ENCODE results near the gene ANXA6. TPM values are rescaled to one million over a fixed set of nuclear protein-coding genes. Genes with fewer than 3 reads are reported as not detected.

The ANXA6 gene
- total and polyA plus RNA-seq, 2 of the 4 experiments (the other 2 are of a cell fraction): 355 to 610 TPM

DNA sequence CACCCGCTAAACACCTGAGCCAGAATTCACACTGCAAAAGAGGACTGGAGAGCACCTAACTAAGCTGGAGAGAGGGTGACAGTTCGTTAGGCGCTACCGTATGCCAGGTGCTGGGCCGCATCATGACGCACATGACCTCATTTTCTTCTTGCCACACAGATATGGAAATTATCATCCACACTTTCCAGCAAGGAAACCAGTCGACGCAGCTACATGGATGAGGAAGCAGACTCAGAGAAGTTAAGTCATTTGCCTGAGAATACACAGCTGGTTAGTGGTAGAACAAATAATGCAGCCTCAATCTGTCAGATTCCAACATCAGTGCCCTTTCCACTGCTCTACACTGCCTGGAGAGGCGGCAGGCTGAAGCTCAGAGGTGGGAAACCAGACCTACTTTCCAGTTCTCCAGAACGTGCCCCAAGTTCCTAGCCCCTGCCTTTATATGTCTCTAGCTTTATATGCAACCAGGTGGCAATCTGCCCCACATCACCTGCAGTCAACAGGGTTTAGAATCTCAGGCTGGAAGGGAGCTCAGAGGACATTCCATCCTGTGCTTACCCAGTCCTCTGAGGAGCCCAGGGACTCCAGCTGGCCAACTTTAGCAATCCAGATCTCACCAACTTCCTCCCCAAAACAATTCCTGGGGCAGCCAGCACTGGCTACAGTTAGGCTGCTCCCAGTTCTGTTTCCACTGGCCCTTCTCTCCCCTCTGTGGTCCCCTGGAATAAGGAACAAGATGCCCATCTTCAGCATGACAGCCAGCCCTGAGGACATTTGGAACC is 85.5 kb downstream of the ANXA6 start:
- no peak overlapping the region for H3K4me3 ChIP-seq (ENCODE audit: insufficient read depth, low read depth, low read length)
- no peak for DNase-seq
- dilution Hi-C loops (cut with HindIII; ENCODE audit: low sequenced_read_pairs, unreplicated experiment) (no loop called here), in situ Hi-C loops (cut with MboI; ENCODE audit: low sequenced_read_pairs) (no loop called here), intact Hi-C loops (cut with micrococcal nuclease) (no loop called here)
- H3K23ac ChIP-seq (ENCODE audit: low read depth, low read length): peak overlapping the region; percentile 74
- H2BK15ac ChIP-seq (ENCODE audit: low read depth, low read length): peak overlapping the region; percentile 92
- H2AK9ac ChIP-seq (replicated peaks; ENCODE audit: low read depth, low read length, poor library complexity): peak overlapping the region; percentile 45
- peak overlapping the region; percentile 35 for H2AFZ ChIP-seq (replicated peaks; ENCODE audit: low read length, poor library complexity)
- POLR2A ChIA-PET (ENCODE audit: unreplicated experiment): interaction anchor here (0.5 kb wide), 1 partner anchor 144 kb away, joined by 6 read pairs; no protein-coding TSS in a partner anchor
- peaks cover 7% of the 10 kb centered on the region for H3K36me3 ChIP-seq (ENCODE audit: control insufficient read depth, insufficient read depth, low read length)
- H3K4me2 ChIP-seq (ENCODE audit: low read depth, low read length): no peak overlapping the region
- H4K20me1 ChIP-seq (ENCODE audit: insufficient read depth, low read length): peaks cover 58% of the 10 kb centered on the region
- H3K9me3 ChIP-seq (ENCODE audit: control insufficient read depth, insufficient read depth, low read length): no peaks in the 10 kb centered on the region
- no peaks in the 10 kb centered on the region for H3K27me3 ChIP-seq (ENCODE audit: control insufficient read depth, insufficient read depth, low read length)
- peak overlapping the region; percentile 16 for H3K27ac ChIP-seq (ENCODE audit: insufficient read depth, low read length)
- H3K4ac ChIP-seq (ENCODE audit: low read depth, low read length): peak overlapping the region; percentile 94
- H3K9me1 ChIP-seq (ENCODE audit: insufficient read depth, low read length): peaks cover 62% of the 10 kb centered on the region
- BruUV-seq (replicated peaks): no TSS peak
- peak overlapping the region; percentile 24; the same call in 1 of the 2 replicates for H3K18ac ChIP-seq (ENCODE audit: low read depth, low read length)
- peaks cover 45 to 93% of the 10 kb centered on the region in 2 experiments for H3K79me1 ChIP-seq (ENCODE audit: low read depth in 1 of 2, low read length in 2 of 2)
- CTCF ChIA-PET: interaction anchor here (0.9 to 2.4 kb wide), 2 partner anchors 21 to 54 kb away, joined by 4 to 8 read pairs; no protein-coding TSS in a partner anchor
- peak overlapping the region; percentile 97 for H2AK5ac ChIP-seq (ENCODE audit: low read depth, low read length)
- H4K8ac ChIP-seq (ENCODE audit: low read depth in 2 of 2, low read length in 2 of 2): peak overlapping the region; percentile 29 to 63
- H3K9ac ChIP-seq (ENCODE audit: low read depth, low read length): peak overlapping the region; percentile 9; the same call in 1 of the 2 replicates
- H3K56ac ChIP-seq (ENCODE audit: extremely low read depth, insufficient read depth, low read length): peak overlapping the region; percentile 36; the same call in 1 of the 2 replicates
- H4K5ac ChIP-seq (ENCODE audit: low read depth, low read length): peak overlapping the region; percentile 19; the same call in 1 of the 2 replicates
- H4K91ac ChIP-seq (ENCODE audit: insufficient read depth, low read depth, low read length): peak overlapping the region; percentile 88
- H3K14ac ChIP-seq (replicated peaks; ENCODE audit: low read depth, low read length): peak overlapping the region; percentile 79
- peak overlapping the region; percentile 95 for H2BK20ac ChIP-seq (ENCODE audit: low read depth, low read length)
- WGBS, 2 experiments (ENCODE audit: extremely low coverage in 2 of 2, insufficient read length in 1 of 2): 98% methylated on average over 8 of the region's 10 CpGs; no CpG with 5 or more reads in 1 of the 2 experiments
- ATAC-seq (ENCODE audit: low read depth): peak; percentile 60
- H3K4me1 ChIP-seq (ENCODE audit: control insufficient read depth, insufficient read depth, low read length): peaks cover 44% of the 10 kb centered on the region
- peak overlapping the region; percentile 94 for H2BK120ac ChIP-seq (ENCODE audit: low read depth, low read length)
- H2BK5ac ChIP-seq (ENCODE audit: low read depth, low read length, poor library complexity, severe bottlenecking): peak overlapping the region; percentile 81
- no peak for TF ChIP-seq RAD21 (IDR thresholded peaks at IDR 0.05; ENCODE audit: low read length)
- no peak for TF ChIP-seq MAFK (IDR thresholded peaks at IDR 0.05; ENCODE audit: low read depth, low read length)
- no peak for TF ChIP-seq CEBPB (IDR thresholded peaks at IDR 0.05; ENCODE audit: low read depth, low read length)
- no peak for TF ChIP-seq BHLHE40 (IDR thresholded peaks at IDR 0.05; ENCODE audit: low read depth, low read length)
- no peak for TF ChIP-seq RCOR1 (IDR thresholded peaks at IDR 0.05; ENCODE audit: insufficient replicate concordance, low read length)
- TF ChIP-seq SMC3 (IDR thresholded peaks at IDR 0.05; ENCODE audit: low read depth, low read length): no peak
- TF ChIP-seq, protein P1, sequence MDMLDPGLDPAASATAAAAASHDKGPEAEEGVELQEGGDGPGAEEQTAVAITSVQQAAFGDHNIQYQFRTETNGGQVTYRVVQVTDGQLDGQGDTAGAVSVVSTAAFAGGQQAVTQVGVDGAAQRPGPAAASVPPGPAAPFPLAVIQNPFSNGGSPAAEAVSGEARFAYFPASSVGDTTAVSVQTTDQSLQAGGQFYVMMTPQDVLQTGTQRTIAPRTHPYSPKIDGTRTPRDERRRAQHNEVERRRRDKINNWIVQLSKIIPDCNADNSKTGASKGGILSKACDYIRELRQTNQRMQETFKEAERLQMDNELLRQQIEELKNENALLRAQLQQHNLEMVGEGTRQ (IDR thresholded peaks at IDR 0.05; ENCODE audit: low read depth, low read length): no peak
- no peak for TF ChIP-seq CTCF (conservative IDR thresholded peaks at IDR 0.05; ENCODE audit: low read depth, low read length)
- no peak for TF ChIP-seq CHD1 (IDR thresholded peaks at IDR 0.05; ENCODE audit: low read depth, low read length)
- TF ChIP-seq, protein P2, sequence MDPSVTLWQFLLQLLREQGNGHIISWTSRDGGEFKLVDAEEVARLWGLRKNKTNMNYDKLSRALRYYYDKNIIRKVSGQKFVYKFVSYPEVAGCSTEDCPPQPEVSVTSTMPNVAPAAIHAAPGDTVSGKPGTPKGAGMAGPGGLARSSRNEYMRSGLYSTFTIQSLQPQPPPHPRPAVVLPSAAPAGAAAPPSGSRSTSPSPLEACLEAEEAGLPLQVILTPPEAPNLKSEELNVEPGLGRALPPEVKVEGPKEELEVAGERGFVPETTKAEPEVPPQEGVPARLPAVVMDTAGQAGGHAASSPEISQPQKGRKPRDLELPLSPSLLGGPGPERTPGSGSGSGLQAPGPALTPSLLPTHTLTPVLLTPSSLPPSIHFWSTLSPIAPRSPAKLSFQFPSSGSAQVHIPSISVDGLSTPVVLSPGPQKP (IDR thresholded peaks at IDR 0.05; ENCODE audit: borderline replicate concordance, low read depth, low read length): no peak
- TF ChIP-seq RFX5 (IDR thresholded peaks at IDR 0.05; ENCODE audit: low read depth, low read length): no peak
- TF ChIP-seq POLR2A (IDR thresholded peaks at IDR 0.05; ENCODE audit: low read depth, low read length): no peak
- no peak for TF ChIP-seq MXI1 (IDR thresholded peaks at IDR 0.05; ENCODE audit: borderline replicate concordance, low read depth, low read length)
- TF ChIP-seq FOS (IDR thresholded peaks at IDR 0.05; ENCODE audit: low read depth, low read length): no peak

Data from IMR-90 (cell line).